ENCODE results near the gene BTBD16. TPM values are rescaled to one million over a fixed set of nuclear protein-coding genes. Genes with fewer than 3 reads are reported as not detected.

BTBD16 gene
- total and polyA plus RNA-seq, 2 of the 13 experiments (the other 11 are each of a cell fraction or from before 2014, with no cell fraction given) = 5.0 to 11.9 TPM

- H3K4me1 ChIP-seq (ENCODE audit: insufficient read depth, low read length) = peaks cover 78% of the 10 kb centered on the region
- no peak overlapping the region for H2AFZ ChIP-seq (ENCODE audit: low read length)
- intact Hi-C loops (cut with micrococcal nuclease; ENCODE audit: unreplicated experiment) (no loop called here), in situ Hi-C loops (cut with HindIII; ENCODE audit: extremely low pct_ligation_motif_present, low pct_unique_long_range_greater_than_20kb) (loop anchor here (5.0 kb wide), 1 partner anchor 89 kb away; no protein-coding TSS in a partner anchor)
- BruUV-seq (replicated peaks) = no TSS peak
- H3K4me2 ChIP-seq (ENCODE audit: low read depth, low read length) = peak overlapping the region; percentile 41
- FAIRE-seq (no peak), ATAC-seq (no peak), DNase-seq (ENCODE audit: low spot score) (no peak)
- peak overlapping the region; percentile 60 for H3K27ac ChIP-seq (ENCODE audit: extremely low read length, insufficient read depth, low read length)
- H3K9me3 ChIP-seq (ENCODE audit: low read length) = peaks cover 6% of the 10 kb centered on the region; the same call in 1 of the 2 replicates
- no peaks in the 10 kb centered on the region for H3K27me3 ChIP-seq (ENCODE audit: control insufficient read depth in 1 of 2, insufficient read depth in 2 of 2, low read length in 2 of 2)
- 86% methylated on average over 4 of the region's 4 CpGs for WGBS (ENCODE audit: low lambda C conversion rate)
- H3K79me2 ChIP-seq (ENCODE audit: insufficient read depth, low read length) = no peaks in the 10 kb centered on the region
- H3K4me3 ChIP-seq (replicated peaks in 1 of 3; ENCODE audit: insufficient read depth in 1 of 3, low read depth in 2 of 3, low read length in 3 of 3) = no peak overlapping the region
- CTCF ChIA-PET (ENCODE audit: low intra/inter-chr PET ratio, low total read pairs) = no interaction called here
- no peaks in the 10 kb centered on the region for H4K20me1 ChIP-seq (ENCODE audit: insufficient read depth, low read length)
- POLR2A ChIA-PET = interaction anchor here (1.0 to 3.0 kb wide), 4 partner anchors 18 to 38 kb away, joined by 3 to 25 read pairs (median 4); partner anchors contain the start of gene PLEKHA1
- TF ChIP-seq USF2 (IDR thresholded peaks at IDR 0.05; ENCODE audit: low read depth, low read length) (no peak), USF2 (CRISPR knock-in tag; IDR thresholded peaks at IDR 0.05; ENCODE audit: borderline replicate concordance) (no peak), ZNF362 (CRISPR knock-in tag; IDR thresholded peaks at IDR 0.05; ENCODE audit: borderline replicate concordance) (0 out of 2 replicates have a peak, but pooled peaks have one; percentile 19), ZNF543 (CRISPR knock-in tag; IDR thresholded peaks at IDR 0.05) (no peak), MYPOP (CRISPR knock-in tag; IDR thresholded peaks at IDR 0.05) (no peak), GABPA (IDR thresholded peaks at IDR 0.05; ENCODE audit: low read depth, low read length) (no peak), GABPA (CRISPR knock-in tag; IDR thresholded peaks at IDR 0.05; ENCODE audit: low read depth) (no peak)
- no peaks in the 10 kb centered on the region for H3K36me3 ChIP-seq (replicated peaks in 1 of 2; ENCODE audit: control insufficient read depth in 1 of 2, insufficient read depth in 2 of 2, low read length in 2 of 2)
- no peak overlapping the region for H3K9ac ChIP-seq (ENCODE audit: insufficient read depth, low read depth, low read length)
Observed at GRCh38 chr10:122348512-122348911, 77.4 kb downstream of the BTBD16 start.

All from HepG2 (cell line).